Astrocyte of the spinal cord (primary cell): ENCODE measurements around the gene CNPY2.

Source experiments
- DNase-seq: peaks from one replicate; pipeline ENCODE4 v3.0.0; 2011; ENCODE audit warnings: low read depth, low spot score
- H3K4me3 ChIP-seq: 2 replicates; pipeline ENCODE4 v1.5.1; 2011; ENCODE audit warnings: low read depth, mild to moderate bottlenecking, low read length, moderate library complexity
- in situ Hi-C: cut with HindIII; loops from 2 replicates; pipeline ENCODE4 v1.10.0; 2017; ENCODE audit warnings: low sequenced_read_pairs
- TF ChIP-seq, protein P1 (sequence below): IDR thresholded peaks from 2 replicates; pipeline ENCODE4 v1.5.1; 2012; ENCODE audit warnings: low read depth, mild to moderate bottlenecking, low read length, inconsistent platforms

The CNPY2 gene

DNA sequence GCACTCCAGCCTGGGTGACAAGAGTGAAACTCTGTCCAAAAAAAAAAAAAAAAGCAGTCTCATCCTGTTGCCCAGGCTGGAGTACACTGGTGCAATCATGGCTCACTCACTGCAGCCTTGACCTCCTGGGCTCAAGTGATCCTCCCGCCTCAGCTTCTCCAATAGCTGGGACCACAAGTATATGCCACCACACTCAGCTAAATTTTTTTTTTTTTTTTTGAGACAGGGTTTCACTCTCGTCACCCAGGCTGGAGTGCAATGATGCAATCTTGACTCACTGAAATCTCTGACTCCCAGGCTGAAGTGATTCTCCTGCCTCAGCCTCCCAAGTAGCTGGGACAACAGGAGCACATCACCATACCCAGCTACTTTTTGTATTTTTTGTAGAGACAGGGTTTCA, 5.2 kb upstream of the CNPY2 start:
- TF ChIP-seq, protein P1, sequence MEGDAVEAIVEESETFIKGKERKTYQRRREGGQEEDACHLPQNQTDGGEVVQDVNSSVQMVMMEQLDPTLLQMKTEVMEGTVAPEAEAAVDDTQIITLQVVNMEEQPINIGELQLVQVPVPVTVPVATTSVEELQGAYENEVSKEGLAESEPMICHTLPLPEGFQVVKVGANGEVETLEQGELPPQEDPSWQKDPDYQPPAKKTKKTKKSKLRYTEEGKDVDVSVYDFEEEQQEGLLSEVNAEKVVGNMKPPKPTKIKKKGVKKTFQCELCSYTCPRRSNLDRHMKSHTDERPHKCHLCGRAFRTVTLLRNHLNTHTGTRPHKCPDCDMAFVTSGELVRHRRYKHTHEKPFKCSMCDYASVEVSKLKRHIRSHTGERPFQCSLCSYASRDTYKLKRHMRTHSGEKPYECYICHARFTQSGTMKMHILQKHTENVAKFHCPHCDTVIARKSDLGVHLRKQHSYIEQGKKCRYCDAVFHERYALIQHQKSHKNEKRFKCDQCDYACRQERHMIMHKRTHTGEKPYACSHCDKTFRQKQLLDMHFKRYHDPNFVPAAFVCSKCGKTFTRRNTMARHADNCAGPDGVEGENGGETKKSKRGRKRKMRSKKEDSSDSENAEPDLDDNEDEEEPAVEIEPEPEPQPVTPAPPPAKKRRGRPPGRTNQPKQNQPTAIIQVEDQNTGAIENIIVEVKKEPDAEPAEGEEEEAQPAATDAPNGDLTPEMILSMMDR: no peak
- DNase-seq: no peak
- in situ Hi-C loops: no loop called here
- no peak overlapping the region for H3K4me3 ChIP-seq

GRCh38 chr12:56317675-56318074, 1.9 kb upstream of the CNPY2 start:
- TF ChIP-seq, protein P1: no peak
- in situ Hi-C loops: no loop called here
- no peak overlapping the region for H3K4me3 ChIP-seq
- DNase-seq: no peak

GRCh38 chr12:56315249-56315621, 553 bp downstream of the CNPY2 start:
- in situ Hi-C loops: no loop called here
- DNase-seq: peak; percentile 10
- TF ChIP-seq, protein P1: no peak

DNA sequence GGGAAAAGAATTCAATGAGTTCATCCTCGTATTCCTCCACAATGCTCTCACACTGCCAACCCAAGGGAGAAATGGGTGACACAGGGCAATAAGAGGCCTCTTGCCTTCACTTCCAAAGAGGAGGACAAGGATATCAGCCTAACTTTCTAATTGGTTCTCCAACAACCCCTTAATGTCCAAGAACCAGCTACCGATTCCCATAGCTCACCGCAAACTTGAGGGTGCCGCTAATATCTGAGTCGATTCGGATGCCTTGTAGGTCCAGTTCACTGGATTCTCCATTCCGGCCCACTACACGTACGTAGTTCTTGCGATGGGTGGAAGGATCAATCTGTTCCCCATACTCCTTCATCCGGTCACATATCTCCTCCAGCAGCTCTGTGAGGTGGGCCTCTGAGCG, 4.8 kb downstream of the CNPY2 start:
- TF ChIP-seq, protein P1: no peak
- no peak overlapping the region for H3K4me3 ChIP-seq
- DNase-seq: no peak
- in situ Hi-C loops: no loop called here

More at GRCh38 chr12:56315249-56315621, 553 bp downstream of the CNPY2 start:
- peak overlapping the region; percentile 84 for H3K4me3 ChIP-seq

GRCh38 chr12:56308714-56309113, 7.1 kb downstream of the CNPY2 start:
- in situ Hi-C loops: no loop called here
- no peak overlapping the region for H3K4me3 ChIP-seq
- DNase-seq: no peak
- TF ChIP-seq, protein P1: no peak

- in situ Hi-C loops: no loop called here
- DNase-seq: no peak
- TF ChIP-seq, protein P1: no peak
- no peak overlapping the region for H3K4me3 ChIP-seq
Measured at GRCh38 chr12:56307221-56307965, 8.4 kb downstream of the CNPY2 start.
